ENCODE measurements around the gene PID1.

Gene PID1

GRCh38 chr2:229087843-229088516, 183.1 kb downstream of the PID1 start:
- Histone ChIP-seq H4K20me1 (ENCODE audit: insufficient read depth) (no peaks in the 10 kb centered on the region), H3K4me1 (ENCODE audit: low read depth, poor library complexity, severe bottlenecking) (peaks cover 21% of the 10 kb centered on the region), H3K4me2 (no peak overlapping the region), H3K79me2 (ENCODE audit: insufficient read depth, low read depth) (no peaks in the 10 kb centered on the region), H2AFZ (ENCODE audit: low read depth) (no peak overlapping the region), H3K27me3 (ENCODE audit: insufficient read depth, low read depth) (no peaks in the 10 kb centered on the region), H3K27ac (no peak overlapping the region), H3K4me3 (IDR thresholded peaks at IDR 0.05; ENCODE audit: insufficient read depth, low read depth, low read length) (no peak overlapping the region), H3K36me3 (ENCODE audit: insufficient read depth) (no peaks in the 10 kb centered on the region), H3K9ac (no peak overlapping the region)
- TF ChIP-seq, protein P1, sequence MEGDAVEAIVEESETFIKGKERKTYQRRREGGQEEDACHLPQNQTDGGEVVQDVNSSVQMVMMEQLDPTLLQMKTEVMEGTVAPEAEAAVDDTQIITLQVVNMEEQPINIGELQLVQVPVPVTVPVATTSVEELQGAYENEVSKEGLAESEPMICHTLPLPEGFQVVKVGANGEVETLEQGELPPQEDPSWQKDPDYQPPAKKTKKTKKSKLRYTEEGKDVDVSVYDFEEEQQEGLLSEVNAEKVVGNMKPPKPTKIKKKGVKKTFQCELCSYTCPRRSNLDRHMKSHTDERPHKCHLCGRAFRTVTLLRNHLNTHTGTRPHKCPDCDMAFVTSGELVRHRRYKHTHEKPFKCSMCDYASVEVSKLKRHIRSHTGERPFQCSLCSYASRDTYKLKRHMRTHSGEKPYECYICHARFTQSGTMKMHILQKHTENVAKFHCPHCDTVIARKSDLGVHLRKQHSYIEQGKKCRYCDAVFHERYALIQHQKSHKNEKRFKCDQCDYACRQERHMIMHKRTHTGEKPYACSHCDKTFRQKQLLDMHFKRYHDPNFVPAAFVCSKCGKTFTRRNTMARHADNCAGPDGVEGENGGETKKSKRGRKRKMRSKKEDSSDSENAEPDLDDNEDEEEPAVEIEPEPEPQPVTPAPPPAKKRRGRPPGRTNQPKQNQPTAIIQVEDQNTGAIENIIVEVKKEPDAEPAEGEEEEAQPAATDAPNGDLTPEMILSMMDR (conservative IDR thresholded peaks at IDR 0.05; ENCODE audit: low read depth, low read length), result no peak

DNA sequence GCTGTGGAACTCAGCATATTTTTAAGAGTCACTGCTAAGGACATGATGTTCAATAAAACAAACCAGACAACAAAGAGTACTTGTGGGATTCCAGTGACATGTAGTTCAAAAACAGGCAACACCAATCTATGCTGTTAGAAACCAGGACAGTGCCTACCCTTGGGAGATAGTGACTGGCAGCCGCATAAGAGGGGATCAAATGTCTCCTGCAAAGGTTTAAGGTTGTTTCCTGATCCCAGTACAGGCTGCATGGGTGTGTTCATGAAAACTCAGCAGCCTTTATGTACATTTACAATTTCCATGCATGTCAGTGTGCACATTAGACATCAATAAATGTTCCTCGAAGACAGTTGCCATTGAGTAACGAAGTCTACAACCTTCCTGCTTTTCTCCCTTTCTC, 183.8 kb downstream of the PID1 start:
- H3K36me3 ChIP-seq (ENCODE audit: insufficient read depth), result no peaks in the 10 kb centered on the region
- H2AFZ ChIP-seq (ENCODE audit: low read depth), result no peak overlapping the region
- no peaks in the 10 kb centered on the region for H3K79me2 ChIP-seq (ENCODE audit: insufficient read depth, low read depth)
- peaks cover 21% of the 10 kb centered on the region for H3K4me1 ChIP-seq (ENCODE audit: low read depth, poor library complexity, severe bottlenecking)
- H4K20me1 ChIP-seq (ENCODE audit: insufficient read depth), result no peaks in the 10 kb centered on the region
- H3K4me3 ChIP-seq (IDR thresholded peaks at IDR 0.05; ENCODE audit: insufficient read depth, low read depth, low read length), result no peak overlapping the region
- TF ChIP-seq, protein P1 (conservative IDR thresholded peaks at IDR 0.05; ENCODE audit: low read depth, low read length), result no peak
- no peaks in the 10 kb centered on the region for H3K27me3 ChIP-seq (ENCODE audit: insufficient read depth, low read depth)
- H3K4me2 ChIP-seq, result no peak overlapping the region
- H3K27ac ChIP-seq, result no peak overlapping the region
- H3K9ac ChIP-seq, result no peak overlapping the region

- Histone ChIP-seq H2AFZ (ENCODE audit: low read depth) (no peak overlapping the region), H3K4me1 (ENCODE audit: low read depth, poor library complexity, severe bottlenecking) (peaks cover 20% of the 10 kb centered on the region), H3K4me2 (no peak overlapping the region), H3K9ac (no peak overlapping the region), H4K20me1 (ENCODE audit: insufficient read depth) (no peaks in the 10 kb centered on the region), H3K79me2 (ENCODE audit: insufficient read depth, low read depth) (no peaks in the 10 kb centered on the region), H3K4me3 (IDR thresholded peaks at IDR 0.05; ENCODE audit: insufficient read depth, low read depth, low read length) (no peak overlapping the region), H3K36me3 (ENCODE audit: insufficient read depth) (no peaks in the 10 kb centered on the region), H3K27me3 (ENCODE audit: insufficient read depth, low read depth) (no peaks in the 10 kb centered on the region), H3K27ac (no peak overlapping the region)
- TF ChIP-seq, protein P1 (conservative IDR thresholded peaks at IDR 0.05; ENCODE audit: low read depth, low read length), result no peak
Observed at GRCh38 chr2:229085439-229085838, 185.6 kb downstream of the PID1 start.

- H2AFZ ChIP-seq (ENCODE audit: low read depth), result no peak overlapping the region
- peaks cover 11% of the 10 kb centered on the region for H3K4me1 ChIP-seq (ENCODE audit: low read depth, poor library complexity, severe bottlenecking)
- no peak overlapping the region for H3K4me3 ChIP-seq (IDR thresholded peaks at IDR 0.05; ENCODE audit: insufficient read depth, low read depth, low read length)
- H3K36me3 ChIP-seq (ENCODE audit: insufficient read depth), result no peaks in the 10 kb centered on the region
- H3K9ac ChIP-seq, result no peak overlapping the region
- TF ChIP-seq, protein P1 (conservative IDR thresholded peaks at IDR 0.05; ENCODE audit: low read depth, low read length), result no peak
- H3K27me3 ChIP-seq (ENCODE audit: insufficient read depth, low read depth), result no peaks in the 10 kb centered on the region
- H4K20me1 ChIP-seq (ENCODE audit: insufficient read depth), result no peaks in the 10 kb centered on the region
- no peak overlapping the region for H3K27ac ChIP-seq
- H3K4me2 ChIP-seq, result no peak overlapping the region
- no peaks in the 10 kb centered on the region for H3K79me2 ChIP-seq (ENCODE audit: insufficient read depth, low read depth)
Observed at GRCh38 chr2:229084447-229084846, 186.6 kb downstream of the PID1 start.
